Right forelimb (tissue), 1 donor: Measurements from ENCODE around the gene JAG2.

Experiments used
- DNase-seq: peaks from one replicate; pipeline ENCODE4 v3.0.0-alpha.2; 2018

Gene JAG2

DNA sequence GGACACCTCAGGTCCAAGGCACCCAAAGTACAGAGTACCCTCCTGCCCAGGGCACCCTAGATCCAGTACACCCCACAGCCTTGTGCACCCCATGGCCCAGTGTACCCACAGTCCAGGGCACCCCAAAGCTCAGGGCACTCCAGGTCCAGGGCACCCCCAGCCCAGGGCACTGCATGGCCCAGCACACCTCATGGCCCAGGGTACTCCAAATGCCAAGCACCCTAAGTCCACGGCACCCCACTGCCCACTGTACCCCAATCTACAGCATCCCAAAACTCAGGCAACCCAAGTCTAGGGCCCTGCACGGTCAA is 6.0 kb downstream of the JAG2 start:
- no peak for DNase-seq

DNA sequence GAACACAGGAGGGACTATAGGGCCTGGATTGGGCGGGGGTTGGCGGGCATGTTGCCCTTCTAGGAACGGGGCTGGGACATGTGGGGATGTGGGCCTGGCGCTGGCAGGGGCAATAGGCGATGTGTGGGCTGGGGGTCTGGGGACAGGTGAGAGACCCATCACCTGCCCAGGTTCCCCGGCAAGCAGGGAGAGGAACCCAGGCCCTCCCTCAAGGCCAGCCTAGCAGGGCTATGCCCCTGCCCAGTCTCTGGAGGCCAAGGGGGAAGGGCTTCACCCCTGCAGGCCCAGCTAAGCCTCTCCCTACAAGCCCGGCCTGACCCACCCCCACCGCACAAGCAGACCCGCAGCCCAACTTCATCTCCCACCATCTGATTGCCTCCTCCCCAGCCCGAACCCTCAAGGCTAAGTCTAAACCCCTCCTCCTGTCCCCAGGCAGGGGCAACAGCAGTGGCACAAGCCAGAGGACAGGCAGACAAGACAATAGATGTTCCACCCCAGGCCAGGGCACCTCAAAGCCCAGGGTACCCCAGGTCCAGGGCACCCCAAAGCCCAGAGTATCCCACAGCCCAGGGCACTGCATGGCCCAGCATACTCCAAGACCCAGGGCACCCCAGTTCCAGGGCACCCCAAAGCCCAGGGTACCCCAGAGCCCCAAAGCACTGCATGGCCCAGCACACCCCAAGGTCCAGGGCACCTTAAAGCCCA is 6.5 kb downstream of the JAG2 start:
- no peak for DNase-seq

DNA sequence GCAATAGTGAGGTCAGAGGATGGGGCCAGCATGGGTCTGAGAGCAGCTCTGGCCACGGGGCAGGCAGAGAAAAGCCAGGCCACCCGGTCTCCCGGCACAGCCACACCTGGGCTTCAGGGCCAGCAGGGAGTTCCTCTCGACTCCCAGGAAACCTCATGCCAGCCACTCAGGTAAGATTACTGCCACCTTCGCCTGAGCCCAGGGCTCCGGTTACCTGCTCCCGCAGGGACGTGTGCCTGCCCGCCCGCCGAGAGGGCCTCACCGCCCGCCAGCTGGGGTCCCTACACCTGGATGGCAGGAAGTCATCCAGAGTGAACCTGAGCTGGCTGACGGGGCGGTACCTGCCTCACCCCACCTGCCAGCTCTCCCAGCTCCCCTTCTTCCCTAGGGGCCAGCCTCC is 7.3 kb downstream of the JAG2 start:
- no peak for DNase-seq

DNA sequence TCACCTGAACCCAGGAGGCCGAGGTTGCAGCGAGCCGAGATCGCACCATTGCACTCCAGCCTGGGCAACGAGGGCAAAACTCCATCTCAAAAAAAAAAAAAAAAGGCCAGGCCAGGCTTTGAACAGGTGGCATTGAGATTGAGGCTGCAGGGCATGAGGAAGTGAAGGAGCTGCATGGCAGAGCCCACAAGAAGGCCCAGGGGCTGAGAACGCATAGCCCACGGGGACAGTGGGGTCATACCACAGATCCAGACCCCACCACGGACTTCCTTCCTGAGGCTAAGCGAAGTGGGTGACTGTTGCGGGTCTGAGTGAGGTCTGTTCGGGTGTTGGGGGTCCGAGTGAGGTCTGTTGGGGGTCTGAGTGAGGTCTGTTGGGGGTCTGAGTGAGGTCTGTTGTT is 7.8 kb downstream of the JAG2 start:
- DNase-seq, result no peak

DNA sequence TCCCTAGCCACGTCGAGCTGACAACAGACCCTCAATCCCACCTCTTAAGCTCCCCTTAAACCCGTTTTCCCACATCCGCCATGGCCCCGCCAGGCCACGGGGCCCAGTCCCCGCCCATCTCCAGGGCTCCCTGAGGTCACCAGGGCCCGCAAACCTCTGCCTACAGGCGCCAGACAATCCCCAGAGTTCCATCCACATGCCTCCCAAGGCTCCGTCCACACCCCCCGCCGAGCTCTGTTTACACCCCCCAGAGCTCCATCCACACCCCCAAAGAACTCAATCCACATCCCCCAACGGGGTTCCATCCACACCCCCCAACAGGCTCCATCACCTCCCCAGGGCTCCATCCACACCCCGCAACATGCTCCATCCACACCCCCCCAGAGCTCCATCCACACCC is 9.2 kb downstream of the JAG2 start:
- DNase-seq, result no peak

DNA sequence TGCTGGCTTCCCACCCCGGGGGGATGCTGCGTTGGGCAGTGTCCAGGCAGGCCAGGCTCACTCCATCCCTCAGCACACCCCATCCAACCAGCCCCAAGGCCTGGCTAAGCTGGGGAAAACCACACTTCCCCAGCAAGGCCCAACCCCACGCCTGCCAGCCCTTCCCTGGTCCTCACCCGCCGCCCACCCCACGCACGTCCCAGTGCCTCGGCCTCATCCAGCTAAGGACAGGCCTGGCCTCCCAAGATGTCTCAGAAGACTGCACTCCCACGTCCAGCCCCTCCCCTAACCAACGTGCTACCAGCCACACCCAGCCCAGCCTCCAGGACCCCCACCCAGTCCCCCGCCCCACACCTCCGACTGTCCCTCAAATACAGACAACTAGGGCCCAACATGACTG is 9.8 kb downstream of the JAG2 start:
- DNase-seq, result no peak

DNA sequence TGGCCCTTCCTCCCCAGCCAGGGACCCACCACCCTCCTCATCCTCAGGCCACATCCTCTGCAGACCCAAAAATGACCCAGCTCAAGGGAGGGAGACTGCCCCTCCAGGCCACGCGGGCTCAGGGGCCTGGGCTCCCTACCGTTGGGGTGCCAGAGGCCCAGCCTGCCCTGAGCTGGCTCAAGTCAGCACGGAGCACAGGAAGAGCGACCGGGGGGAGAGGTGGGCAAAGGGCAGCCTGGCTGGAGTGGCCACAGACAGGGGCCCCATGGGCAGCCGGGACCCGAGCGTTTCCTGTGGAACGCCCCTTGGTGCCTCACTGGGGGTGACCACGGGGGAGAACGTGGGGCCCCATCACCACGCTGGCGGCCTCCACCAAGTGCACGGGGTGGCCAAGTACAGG is 10.7 kb downstream of the JAG2 start:
- DNase-seq, result no peak

DNA sequence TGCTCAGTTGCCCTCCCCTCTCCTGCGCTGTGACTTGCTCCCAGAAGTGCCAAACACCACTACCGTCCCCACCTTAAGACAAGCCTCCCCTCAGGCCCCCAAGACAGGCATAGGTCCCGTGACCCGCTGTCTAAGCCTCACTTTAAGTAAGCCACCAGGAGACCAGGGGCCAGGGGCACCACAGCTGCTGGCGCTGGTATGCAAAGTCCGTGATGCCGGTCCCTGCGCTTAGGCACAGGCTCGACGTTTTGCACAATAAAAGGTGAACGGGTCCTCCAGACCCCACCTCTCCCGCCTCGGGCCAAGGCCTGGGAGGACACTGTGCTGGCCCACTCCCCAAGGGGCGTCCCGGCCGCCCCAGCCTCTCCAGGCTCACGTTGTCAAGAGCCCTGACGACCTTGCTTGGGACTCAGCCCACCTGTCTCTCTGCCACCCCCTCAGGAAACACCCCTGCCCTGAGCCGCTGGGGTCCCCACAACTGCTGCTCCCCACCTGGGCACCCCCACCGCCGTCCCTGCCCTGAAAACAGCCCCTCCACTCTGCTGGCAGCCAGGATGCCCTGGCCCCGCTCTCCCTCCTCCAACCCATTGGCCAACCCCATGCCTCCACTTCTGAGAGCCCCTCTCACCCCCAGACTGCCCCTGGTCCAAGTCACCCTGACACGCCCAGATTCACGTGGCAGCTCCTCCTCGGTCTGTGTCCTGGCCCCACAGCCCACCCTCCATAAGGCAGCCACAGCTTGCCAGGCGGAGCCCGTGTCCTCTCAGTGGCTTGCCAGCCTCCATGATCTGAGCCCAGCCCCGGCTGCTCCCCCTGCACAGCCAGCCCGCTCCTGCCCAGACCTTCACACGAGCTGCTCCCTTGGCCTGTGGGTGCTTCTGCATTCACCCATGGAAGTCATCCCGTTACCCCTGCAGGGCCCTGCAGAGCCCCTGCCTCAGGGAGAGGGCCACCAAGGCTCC is 11.9 kb downstream of the JAG2 start:
- no peak for DNase-seq

DNA sequence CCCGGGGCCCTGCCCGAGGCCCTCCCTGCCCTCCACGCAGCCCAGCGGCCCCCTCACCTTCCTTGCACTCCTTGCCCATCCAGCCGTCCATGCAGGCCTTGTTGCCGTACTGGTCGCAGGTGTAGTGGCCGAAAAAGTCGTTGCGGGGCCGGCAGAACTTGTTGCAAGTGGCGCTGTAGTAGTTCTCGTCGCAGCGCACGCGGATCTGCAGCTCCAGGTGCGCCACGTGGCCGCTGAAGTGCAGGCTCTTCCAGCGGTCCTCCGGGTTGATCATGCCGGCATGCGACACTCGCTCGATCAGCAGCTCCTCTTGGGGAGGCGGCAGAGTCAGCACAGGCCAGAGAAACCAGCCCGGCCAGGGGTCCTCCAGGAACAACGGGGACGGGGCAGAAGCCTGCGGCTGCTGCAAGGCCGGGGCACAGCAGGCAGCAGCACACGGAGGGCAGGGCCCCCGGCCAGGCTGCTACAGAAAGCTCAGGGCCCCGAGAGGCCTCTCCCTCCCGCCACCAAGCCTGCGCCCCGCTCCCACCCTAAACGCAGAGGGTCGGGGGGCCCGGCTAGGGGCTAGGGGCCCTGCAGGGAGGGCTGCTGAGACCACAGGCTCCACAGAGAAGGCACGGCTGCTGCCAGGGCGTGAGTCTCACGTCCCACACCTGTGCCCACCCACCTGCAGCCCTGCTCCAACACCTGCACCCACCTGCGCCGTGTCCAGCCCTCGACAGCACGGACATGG is 12.7 kb downstream of the JAG2 start:
- no peak for DNase-seq

DNA sequence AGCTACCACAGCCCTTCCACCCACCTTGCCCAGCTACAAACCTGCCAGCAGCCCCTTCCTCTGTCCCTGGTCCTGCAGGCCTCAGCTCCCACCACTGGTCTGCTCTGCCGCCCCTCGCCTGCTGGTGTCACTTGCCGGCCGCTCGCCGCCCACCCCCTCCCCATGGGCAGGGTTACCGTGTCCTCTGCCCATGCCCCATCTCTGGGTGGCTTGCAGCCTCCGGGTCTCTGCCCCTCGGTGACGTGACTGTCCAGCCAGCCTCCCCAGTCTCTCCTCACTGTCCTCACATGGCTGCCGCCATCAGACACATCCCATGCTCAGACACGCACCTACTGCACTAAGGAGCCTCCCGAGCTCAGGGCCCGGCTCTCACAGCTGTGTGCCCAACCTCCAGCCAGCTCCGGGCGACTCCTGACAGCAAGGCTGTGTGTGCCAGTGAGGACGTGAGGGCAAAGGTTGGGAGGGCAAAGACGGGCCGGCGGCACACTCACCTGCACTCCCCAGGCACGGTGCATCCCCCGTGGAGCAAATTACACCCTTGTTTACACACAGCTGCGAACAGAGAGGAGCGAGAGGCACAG is 13.4 kb downstream of the JAG2 start:
- DNase-seq, result no peak

DNA sequence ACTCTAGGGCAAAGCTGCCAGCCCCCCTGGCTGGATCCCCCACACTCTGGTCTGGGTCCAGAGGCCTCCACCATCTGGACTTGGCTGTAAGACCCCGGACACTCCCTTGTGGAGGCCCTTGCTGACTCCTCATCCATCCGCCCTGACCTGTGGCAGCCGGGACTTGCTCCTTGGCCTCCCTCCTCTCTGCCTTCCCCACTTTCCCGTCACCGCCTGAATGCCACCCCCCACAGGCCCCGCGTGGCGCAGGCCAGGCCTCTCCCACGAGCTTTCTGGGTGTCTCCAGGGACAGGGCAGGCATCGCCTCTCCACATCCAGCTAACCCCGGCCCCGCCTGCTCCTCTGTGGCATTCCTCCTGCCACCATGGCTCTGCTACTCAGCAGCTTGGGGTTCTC is 14.1 kb downstream of the JAG2 start:
- DNase-seq, result no peak

DNA sequence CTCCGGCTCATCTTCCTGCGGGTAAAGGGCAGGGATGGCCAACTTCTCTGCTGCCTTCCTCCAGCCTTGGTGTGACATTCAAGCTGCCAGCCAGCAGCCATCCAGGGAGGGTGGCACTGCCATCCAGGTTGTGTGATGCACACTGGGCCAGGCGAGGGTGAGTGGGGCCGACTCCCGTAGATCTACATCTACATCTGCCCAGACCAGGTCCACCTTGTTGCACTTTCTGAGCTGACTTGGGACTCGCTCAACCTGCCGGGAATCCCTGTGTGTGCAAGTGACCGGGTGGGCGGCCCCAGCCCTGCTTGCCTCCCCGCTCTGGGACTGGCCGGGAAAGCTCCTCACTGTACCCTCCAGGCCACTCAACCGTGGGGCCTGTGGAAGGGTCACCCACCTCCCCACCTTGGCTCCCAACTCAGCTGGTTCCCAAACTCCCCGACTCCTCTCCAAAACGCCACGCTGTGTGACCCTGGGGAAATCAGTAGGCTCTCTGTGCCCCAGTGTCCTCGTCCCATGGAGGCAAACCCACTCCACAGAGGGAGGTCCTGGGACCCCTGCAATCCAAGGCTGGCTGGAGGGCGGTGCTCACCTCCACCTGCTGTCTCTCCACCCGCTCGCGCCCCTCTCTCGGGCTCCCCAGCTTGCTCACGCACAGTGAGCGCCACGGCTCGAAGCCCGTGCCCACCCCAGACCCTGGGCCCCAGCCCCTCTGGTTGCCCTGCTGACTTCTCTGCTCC is 14.7 kb downstream of the JAG2 start:
- no peak for DNase-seq

DNA sequence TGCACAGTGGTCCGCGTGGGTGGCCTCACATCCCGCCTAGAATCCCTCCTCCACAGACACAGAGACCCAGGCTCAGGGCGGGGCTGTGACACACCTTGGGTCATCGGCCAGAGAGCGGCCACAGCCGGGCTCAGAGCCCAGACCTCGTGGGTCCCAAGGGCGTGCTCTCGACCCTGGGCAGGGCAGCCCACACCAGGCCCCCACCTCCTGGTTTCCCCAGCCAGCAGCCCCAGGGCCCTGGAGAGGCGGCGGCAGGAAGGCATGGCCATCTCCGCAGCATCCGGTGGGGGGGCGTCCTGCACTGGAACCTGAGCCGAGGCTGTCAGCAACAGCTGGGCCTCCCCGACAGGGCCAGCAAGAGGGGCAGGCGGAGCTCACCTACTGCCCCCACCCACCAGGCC is 15.2 kb downstream of the JAG2 start:
- peak; percentile 69 for DNase-seq

DNA sequence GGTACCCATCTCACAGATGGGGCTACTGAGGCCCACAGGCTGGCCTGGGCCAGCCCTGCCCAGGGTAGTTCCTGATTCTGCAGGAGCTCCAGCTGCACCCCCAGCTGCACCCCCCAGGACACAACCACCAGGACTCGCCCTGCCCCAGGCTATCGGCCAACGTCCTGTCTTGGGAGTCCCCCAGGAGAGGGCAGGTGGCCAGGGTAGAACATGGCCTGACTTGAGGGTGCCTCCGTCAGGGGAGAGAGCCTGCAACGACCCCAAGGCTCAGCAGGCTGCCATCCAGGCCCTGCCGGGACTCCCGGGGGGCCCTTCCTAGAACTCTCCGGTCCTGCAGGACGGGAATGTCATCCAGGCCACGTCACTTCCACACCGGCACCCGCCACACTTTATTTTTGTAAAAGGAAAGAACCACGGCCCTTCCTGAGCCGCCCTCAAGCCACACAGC is 15.8 kb downstream of the JAG2 start:
- no peak for DNase-seq

DNA sequence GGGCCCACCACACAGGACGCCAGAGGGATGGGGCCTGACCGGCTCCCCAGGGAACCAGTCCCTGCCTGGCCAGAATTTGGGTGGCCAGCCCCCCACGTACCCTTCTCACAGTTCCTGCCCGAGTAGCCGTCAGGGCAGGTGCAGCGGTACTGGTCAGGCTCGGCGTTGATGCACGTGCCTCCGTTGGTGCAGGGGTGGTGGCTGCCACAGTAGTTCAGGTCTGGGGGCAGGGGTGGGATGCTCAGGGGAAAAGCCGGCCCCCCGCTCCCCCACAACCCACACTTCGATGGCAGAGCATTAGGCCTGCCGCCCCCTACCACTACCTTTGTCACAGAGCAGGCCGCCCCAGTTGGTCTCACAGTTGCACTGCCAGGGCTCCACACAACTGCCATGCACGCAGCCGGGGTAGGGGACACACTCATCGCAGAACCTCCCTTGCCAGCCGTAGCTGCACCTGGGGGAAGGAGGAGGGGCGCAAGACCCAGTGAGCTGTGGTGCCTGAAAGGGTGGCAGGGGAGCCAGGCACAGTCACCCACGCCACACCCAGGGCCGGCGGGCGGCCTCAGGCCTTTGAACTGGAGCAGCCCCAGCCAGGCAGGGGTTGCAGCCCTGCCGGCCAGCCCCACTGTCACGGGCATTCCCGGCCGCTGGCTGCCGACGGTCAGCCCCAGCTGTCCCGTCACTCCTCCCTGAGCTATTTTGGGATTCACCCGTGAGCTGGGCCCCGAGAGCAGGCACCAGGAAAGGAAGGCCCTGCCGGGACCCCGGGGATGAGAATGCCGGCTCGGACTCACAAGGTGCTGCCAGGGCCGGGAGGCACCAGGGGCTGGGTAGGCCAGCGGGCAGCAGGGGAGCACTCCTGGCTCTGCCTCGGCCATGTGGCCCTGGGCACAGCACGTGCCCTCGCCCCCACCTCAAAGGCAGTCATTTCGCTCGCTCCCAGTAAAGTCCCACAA is 16.5 kb downstream of the JAG2 start:
- DNase-seq, result peak; percentile 48

DNA sequence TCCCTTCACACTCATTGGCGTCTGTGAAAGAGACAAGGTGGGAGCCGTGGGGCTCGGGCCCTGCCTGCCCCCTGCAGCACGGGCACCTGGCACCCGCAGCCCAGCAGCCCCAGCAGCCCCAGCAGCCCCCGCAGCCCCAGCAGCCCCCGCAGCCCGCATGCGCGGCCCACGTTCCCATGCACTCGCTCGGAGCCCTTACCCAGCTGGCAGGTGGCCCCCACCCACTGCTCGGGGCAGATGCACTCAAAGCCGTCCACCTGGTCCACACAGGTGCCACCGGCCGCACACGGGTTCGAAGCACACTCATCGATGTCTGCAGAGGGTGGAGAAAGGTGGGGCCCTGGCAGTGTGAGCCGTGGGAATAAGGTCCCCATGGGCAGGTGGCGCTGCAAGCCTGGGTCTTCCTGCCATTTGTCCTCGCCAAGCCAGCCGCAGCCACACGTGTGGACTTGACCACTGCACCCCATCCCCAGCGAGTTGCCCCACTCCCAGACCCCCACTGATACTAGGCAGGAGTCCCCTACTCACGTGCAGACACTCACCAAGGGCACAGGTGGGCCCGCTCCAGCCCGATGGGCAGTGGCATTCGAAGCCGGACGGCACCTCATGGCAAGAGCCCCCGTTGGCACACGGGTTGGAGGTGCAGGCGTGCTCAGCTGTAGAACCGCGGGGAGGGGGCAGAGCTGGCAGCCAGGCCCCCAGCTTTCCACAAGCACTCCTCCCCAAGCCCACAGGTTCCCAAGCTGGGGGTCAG is 17.3 kb downstream of the JAG2 start:
- peak; percentile 23 for DNase-seq

DNA sequence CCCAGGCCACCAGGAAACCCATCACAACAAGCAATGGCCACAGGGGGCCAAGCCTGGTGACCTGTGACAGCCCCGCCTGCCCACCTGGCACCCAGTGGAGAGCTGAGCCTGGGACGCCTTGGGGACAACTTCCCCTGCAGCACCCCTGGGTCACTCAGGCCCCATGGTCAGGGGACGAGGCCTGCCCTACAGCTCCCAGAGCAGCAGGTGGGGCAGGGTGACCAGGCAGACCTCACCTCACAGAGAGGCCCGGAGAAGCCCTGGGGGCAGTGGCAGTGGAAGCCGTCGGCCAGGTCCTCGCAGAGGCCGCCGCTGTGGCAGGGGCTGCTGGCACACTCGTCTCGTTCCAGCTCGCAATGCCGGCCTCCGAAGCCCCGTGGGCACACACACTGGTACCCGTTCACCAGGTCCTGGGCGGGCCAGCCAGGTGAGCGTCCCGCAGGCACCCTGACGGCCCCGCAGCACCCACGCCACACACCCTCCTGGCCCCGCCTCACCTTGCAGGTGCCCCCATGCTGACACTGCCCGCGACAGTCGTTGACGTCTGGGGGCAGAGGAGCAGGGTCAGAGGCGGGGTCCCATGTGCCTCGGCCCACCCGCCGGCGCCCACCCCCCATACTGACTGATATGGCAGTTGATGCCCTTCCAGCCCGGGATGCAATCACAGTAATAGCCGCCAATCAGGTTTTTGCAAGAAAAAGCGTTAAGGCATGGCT is 18.1 kb downstream of the JAG2 start:
- DNase-seq, result peak; percentile 42

DNA sequence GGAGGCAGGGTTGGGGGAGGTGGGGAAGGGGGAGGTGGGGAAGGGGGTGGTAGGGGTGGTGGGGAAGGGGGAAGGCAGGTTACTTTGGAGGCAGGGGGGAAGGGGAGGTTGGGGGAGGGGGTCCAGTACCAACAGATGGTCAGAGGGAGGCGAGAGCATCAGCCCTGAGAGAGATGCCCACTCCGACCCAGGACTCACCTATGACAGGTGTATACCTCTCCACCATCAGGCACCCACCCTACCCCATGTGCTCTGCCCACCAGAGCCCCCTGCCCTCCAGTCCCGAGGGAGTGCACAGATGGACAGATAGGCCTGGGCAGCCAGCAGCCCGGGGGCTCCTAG is 18.6 kb downstream of the JAG2 start:
- no peak for DNase-seq

DNA sequence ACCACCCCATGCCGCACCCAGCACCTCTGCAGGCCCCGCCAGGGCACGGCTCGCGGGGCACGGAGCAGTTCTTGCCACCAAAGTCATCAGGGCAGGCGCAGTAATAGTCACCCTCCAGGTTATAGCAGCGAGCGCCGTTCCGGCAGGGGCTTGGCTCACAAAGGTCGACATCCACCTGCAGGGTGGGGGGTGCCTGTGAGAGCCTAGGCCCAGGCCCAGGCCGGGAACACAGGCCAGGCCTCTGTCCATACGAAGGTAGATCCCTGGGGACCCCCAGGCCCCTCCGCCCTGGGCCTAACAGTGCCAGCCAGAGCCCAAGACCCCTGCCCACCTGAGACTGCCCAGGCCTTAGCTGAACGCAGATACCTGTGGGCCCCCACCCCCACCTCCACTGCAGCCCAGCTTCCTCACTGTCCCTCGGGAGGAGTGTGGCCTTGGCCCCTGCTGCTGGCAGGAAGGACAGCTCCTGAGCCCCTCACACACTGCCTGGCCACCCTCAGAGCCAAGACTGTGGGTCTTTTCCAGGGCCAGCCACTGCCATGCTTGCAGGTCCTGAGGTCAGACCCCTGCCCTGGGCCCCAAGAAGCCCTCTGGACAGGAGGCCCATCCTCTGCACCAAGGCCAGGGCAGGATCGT is 19.3 kb downstream of the JAG2 start:
- peak; percentile 34 for DNase-seq
